HG02852 (cell line): ENCODE measurements around the gene MYH9.
"Not testable (repeated sequence)": the region's sequence is repeated elsewhere in the genome, so short reads cannot be mapped to it uniquely, and the experiment has no call there.

ENCODE experiments used
- ATAC-seq: cut with Tn5 transposase; IDR thresholded peaks from one replicate; pipeline ENCODE4 v1.9.1; 2021; ENCODE audit warnings: mild to moderate bottlenecking, moderate library complexity; ENCODE audit not compliant: unreplicated experiment

Gene MYH9

DNA sequence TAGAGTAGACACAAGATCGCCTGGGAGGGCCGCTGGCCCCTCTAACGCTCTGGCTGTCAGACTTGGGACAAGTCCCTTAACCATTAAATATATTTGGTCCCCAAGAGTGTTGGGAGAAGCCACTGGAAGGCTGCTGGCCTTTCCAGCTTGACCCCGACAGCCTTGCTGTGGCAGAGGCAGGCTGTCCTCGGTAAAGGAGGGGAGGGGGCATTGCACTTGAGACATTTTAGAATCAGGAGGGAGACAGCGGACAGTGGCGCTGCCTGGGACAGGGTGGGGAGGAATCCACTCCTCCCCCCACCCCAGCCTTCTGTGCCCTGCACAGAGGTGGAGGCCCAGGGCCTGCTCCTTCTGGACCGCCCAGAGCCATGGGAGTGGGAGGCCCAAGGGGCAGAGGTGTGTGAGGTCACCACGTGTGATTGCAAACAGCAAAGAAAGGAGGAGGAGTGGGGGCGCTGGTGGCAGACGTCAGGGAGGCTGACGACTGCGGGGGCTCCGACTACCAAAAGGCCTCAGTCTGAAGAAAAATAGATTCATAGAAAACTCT, 105.9 kb downstream of the MYH9 start:
- no peak for ATAC-seq

DNA sequence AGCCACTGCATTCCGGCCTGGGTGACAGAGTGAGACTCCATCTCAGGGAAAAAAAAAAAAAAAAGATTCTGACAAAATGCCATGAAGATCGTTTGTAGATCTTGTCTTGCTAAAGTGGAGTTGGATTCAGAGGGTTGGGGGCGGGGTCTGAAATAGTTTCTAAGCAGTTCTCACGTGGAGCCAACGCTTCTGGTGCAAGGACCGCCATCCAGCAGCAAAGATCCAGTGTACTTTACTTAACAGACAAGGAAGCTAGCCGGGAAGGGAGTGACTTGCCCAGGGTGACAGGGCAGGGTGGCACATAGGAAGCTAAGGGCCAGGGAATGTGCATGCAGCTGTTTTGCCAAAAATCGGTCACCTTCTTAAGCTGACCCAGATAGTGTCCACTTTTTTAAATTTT, 107.4 kb downstream of the MYH9 start:
- no peak for ATAC-seq

DNA sequence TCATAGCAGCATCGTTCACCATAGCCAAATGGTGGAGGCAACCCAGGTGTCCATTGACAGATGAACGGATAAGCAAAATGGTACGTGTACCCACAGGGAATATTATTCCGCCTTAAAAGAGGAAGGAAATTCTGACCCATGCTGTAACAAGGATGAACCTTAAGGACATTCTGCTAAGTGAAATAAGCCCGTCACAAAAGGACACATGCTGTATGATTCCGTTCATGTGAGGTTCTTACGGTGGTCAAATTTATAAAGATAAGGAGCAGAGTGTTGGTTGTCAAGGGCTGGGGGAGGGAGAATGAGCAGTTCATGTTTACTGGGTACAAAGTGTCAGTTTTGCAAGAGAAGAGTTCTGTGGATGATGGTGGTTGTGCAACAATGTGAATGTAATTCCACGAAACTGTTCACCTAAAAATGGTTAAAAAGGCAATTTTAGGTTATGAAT, 108.5 kb downstream of the MYH9 start:
- ATAC-seq: no peak

DNA sequence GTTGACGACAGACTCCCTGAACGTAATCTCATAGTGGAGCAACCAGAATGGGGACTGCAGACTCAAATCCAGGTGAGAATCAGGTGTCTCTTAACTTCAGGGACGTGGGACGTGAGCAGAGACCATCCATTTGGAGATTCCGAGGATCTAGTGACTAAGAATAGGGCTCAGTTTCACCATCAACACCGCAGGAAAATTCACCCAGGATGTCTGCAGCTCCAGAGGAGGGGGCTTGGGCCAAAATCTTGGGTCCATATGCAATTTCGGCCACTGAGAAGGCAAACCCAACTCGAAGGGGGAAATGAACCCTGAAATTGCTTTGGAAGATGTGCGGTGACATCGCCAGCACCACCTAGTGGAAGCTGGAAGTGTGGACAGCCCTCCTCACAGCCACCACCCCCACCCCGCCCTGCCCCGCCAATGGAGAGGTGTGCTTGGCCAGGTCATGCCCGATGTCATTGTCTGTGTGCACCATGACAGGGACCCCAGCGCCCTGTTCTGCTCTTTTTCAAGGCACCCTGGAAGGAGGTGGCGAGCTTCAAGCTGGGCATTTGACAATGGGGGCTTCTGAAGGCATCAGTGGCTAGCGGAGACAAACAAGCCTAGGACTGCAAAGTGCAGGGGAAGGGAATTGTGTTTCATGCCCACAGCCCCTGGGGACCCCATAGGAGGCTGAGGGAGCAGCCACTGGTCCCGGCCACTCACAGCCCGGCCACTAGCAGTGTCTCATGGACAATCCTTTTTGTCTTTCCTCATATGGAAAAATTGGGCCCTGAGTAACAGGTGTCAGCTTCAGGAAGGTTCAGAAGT, 110.1 kb downstream of the MYH9 start:
- no peak for ATAC-seq

DNA sequence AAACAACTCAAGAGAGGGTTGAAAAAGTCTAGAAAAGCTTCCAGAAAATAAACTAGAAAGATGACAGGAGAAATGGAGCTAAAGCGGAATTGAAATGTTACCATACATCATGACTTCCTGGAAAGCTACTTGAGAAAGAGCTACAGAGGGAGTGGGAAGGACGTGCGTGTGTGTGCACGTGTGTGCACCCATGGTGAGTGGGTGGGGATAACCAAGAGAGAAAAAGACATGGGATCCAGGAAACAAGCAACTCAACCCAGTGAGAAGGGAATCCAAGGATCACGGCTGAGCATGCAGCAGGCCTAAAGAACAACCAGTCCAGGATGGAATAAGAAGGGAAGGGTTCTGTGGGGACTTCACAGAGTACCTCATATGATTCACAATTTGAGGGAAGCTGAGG, 113.2 kb downstream of the MYH9 start:
- no peak for ATAC-seq

DNA sequence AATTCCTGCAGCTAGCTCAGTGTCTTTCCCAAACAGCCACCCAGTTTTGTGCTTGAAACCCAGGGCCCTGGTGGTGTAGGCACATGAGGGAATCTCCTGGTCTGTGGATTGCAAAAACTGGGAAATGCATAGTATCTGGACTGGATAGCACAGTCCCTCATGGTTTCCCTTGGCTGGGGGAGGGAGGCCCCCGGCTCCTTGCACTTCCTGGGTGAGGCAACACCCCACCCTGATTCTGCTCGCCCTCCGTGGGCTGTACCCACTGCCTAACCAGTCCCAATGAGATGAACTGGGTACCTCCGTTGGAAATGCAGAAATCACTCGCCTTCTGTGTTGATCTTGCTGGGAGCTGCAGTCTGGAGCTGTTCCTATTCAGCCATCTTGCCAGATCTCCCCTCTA, 115.8 kb downstream of the MYH9 start:
- ATAC-seq: not testable (repeated sequence)

DNA sequence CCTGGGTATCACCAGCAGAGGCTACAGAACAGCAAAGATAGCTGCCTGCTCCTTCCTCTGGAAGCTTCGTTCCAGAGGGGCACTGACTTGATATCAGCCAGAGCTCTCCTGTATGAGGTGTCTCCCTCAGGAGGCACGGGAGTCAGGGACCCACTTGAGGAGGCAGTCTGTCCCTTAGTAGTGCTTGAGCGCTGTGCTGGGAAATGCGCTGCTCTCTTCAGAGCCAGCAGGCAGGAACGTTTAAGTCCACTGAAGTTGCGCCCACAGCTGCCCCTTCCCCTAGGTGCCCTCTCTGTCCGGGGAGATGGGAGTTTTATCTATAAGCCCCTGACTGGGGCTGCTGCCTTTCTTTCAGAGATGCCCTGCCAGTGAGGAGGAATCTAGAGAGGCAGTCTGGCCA, 116.5 kb downstream of the MYH9 start:
- not testable (repeated sequence) for ATAC-seq

DNA sequence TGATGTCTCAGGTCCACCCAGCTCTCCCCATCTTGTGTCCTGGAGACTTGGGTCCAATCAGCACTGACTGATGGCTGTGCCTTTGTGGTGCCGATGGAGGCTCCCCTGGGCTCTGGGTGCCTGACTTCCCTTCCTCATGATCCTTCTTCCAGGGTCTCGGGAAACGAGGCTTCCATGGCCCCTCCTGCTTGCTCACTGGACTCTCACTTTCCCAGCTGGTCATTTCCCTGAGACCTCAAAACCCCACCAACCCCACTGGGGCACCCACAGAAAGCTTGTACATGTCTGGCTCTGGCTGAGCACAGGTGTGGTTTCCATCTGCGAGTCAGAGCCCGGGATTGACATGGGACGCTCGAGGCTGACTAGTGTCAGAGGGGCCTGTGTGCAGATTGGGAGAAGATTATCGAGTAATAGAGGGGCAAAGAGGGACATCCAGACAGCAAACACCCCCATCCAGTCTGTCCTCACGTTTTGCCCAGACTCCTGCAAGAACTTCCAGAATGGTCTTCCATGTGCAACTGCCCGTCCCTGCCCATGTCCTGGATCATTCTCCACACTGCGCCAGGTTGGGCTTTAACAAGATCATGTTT, 119.8 kb downstream of the MYH9 start:
- no peak for ATAC-seq

DNA sequence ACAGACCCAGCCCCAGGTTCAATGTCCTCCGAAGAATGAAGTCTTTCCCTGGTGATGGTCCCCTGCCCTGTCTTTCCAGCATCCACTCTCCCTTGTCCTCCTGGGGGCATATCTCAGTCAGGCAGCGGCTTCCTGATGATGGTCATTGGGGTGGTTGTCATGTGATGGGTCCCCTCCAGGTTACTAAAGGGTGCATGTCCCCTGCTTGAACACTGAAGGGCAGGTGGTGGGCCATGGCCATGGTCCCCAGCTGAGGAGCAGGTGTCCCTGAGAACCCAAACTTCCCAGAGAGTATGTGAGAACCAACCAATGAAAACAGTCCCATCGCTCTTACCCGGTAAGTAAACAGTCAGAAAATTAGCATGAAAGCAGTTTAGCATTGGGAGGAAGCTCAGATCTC, 120.7 kb downstream of the MYH9 start:
- no peak for ATAC-seq

DNA sequence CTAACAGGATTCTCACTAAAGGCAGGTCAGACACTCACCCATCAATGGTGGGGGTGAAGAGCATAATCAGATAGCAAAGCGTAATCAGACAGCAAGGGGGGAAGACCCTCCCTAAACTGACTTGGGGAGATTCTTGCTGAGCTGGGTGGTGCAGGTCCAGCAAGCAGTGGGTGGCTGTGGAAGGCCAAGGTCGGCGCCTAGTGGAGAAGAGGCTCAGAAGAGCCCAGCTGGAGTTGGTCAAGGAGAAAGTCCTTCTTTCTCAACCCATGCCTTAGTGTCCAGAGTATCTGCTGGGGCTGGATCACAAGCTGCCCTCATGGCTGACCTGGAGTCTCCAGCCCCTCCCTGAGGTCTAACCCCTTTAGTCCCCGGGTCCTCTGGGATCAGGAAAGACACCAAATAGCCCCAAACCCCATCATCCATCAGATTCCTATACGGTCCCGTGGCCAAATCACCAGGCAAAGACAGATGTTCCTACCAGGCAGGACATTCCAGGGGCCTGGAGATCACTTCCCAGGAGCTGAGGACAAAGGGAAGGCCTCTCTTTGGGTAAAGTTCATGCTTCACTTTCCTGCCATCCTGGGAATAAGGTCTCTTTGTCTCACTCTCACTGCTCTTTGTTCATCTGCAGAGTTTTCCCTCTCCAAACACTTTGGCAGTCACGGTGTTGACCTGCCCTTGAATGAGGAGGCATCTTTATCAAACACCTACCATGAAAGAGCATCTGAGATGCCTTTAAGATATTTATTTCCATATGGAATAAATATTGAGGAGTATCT, 123.7 kb downstream of the MYH9 start:
- not testable (repeated sequence) for ATAC-seq

DNA sequence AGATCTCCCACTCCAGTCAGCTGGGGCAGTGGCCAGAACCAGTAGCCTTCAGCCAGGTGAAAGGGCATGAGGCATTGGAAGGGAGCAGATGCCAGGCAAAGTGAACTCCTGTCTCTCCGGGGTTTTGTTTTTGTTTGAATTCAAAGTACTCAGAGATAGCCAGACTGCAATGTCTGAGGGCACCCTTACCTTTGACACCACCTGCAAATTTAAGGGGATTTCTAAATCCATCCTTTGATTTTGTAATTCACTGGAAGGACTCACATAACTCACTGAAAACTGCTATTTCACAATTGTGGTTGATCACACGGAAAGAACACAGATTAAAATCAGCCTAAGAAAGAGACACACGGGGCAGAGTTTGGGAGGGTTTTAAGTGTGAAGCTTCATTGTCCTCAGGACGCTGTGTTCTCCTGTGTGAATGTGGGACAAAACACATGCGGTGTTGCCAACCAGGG, 124.5 kb downstream of the MYH9 start:
- ATAC-seq: not testable (repeated sequence)

DNA sequence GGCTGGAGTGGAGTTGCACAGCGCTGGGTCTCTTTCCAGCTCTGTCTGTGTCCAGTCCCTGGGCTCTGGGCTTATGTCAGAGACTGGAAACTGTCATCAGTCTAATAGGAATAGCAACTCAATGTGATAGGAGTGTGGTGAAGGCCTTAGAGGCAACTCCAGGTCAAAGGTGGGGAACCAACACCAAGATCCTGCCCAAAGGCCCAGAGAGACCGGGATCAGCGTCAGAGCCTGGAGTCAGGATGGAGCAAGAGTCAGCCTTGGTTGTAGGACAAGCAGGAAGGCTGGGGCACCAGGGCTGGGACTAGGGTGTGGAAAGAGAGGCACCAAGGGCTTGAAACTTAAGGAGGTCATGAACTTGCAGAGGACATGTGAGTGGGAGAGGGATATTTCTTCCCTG, 125.5 kb downstream of the MYH9 start:
- ATAC-seq: not testable (repeated sequence)

DNA sequence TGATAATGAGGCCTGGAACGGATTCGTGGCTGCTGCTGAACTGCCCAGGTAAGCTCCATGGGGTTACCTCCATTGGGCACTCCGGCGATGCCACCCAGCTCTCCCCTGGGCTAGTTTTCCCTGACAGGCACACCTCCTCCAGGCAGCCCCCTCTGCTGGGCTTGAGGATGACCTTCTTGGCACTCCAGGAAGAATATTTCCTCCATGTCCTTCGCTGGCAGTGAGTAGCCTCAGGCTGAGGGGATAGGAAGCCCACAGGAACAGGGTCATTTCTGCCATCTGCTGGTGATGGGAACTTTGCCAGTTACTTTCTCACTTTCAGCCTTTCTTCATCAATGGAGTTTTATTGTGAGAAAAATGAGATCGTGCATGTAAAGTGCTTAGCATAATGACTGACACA, 126.1 kb downstream of the MYH9 start:
- not testable (repeated sequence) for ATAC-seq

DNA sequence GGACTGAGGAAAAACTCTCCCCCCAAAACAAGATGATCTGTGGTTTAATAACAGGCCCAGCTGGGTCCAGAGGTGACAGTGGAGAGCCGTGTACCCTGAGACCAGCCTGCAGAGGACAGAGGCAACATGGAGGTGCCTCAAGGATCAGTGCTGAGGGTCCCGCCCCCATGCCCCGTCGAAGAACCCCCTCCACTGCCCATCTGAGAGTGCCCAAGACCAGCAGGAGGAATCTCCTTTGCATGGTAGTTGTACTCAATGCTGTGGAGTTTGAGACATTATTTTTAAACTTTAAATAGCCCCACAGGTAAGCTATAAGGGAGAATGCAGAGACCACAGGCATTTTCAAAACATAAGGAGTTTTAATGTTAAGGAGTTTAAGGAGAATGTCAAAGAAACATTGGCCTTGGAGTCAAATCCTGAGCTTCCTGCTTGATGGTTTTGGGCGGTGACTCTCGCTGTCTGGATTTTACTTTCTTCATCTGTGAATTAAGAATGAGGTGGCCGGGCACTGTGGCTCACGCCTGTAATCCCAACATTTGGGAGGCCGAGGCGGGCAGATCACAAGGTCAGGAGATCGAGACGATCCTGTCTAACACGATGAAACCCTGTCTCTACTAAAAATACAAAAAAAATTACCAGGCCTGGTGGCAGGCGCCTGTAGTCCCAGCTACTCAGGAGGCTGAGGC, 128.0 kb downstream of the MYH9 start:
- no peak for ATAC-seq

DNA sequence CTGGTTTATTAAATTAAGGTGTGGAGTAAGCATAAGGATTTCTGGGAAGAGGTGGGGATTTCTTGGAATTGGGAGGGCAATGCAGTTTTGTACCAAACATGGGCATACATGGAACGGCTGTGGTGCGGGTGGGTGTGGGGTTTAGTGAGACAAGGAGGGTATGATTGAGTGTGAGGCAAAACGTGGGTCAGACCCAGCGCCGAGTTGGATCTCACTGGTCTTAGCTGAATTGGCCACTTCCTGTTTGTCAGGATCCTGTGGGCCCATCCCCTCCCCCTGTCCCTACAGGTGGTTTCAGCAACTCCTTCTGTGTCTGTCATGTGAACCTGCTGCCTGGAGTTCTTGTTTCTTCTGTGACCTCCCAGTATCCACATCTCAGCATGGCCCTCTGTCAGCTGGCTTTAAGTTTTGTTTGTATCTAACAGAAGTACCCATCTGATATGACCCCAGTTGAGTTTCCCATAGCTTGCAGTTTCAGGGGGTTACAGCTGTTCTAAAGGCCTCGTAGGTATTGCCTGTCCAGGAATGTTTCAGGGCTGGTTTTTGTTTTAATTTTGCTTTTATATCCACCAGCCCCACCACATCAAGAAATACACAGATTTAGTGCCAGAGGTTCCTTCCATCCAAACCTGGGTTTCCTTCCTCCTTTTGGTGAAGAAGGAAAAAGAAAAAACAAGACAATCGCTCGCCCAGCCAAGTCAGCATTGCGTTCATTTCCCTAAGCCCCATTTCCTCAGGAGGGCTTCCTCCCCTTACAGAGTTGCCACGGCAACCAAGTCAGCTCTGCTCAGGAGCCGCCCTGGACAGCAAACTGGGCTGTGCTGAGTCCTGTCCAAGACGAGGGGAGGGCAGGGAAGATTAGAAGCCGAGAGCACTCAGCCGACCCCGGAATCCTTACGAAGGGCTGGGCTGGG, 128.8 kb downstream of the MYH9 start:
- no peak for ATAC-seq

DNA sequence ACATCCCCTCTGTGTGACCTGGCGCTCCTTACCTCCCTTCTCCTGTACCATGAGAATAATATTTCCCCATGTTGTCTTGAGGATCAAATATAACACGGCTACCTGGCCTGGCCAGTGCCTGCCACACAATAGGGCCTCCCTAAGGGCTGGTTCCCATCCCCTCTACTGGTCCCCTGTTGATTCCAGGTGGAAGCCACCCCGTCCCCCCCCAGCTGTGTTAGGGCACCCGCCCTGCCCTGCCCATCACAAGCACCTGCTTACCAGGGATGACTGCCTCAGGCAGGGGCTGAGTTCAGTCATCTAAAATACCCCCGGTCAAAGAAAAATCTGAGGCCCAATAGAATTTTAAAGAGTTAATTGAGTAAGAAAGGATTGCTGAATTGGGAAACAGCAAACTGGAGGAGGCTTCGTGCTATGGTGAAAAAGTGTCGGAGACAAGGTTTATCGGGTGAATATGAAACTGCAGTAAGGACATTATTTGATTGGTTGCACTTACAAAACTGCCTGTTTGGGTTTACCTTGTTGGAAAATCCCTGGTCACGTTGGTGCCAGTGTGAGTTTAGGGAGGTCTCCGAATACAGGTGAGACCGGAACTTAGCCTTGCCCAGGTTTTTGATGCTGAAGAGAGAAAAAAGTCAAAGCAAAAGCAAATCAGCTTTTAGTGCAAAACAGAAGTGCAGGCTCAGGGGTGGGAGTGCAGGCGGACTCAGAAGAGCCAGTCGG, 129.7 kb downstream of the MYH9 start:
- no peak for ATAC-seq

DNA sequence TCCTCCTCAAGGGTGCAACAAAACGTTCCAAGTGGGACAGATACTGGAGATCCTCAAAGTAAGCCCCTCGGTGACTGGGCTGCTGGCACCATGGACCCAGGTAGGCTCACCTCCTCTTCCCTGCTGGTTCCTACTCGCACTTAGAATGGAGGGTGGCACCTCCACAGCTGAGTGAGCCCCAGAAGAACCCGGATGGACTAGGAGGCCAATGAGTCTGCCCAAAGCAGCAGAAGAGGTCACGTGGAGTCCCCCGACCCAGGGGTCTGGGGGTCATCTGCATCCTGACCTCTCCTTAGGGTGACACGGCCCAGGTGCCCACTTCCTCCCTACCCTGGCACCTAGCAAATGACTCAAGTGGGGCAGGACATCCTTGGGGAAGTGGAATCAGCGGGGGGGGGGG, 130.5 kb downstream of the MYH9 start:
- no peak for ATAC-seq

DNA sequence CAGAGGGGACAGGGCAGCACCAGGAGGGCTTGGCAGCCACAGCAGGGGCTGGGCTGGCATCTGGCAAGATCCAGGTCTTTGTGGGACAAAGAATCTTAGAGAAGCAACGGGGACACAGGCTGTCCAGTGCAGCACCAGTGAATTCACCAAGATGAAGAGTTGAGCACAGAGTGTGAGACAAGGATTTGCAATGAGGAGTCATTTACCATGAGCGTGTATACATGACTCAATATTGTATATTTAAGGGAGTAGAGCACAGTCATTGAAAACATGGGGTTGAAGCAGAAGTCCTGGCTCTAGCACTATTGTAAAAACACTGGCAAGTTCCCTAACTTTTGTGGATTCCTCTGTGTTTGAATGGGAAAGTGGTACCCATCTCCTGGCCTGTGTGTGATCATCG, 131.3 kb downstream of the MYH9 start:
- ATAC-seq: no peak

DNA sequence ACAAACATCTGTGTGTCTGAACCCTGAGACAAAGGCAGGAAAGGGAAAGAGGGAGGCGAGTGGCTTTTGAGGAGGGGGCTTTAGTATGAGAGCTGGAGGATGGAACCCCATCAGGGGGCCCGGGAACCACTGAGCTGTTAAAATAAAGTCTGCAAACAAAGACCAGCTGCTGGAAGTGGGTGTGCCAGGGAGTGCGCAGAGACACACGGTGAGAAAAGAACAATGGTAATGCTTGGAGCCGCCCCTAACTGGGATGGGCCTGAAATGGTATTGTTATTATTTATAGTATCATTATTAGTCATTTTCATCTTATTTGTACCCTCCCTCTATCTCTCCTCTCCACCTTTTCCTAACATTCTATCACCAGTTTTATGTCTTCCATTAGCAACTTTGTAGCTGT, 132.2 kb downstream of the MYH9 start:
- ATAC-seq: not testable (repeated sequence)
